HepG2 (cell line): ENCODE data around the gene STIM2. TPM values are rescaled to one million over a fixed set of nuclear protein-coding genes. Genes with fewer than 3 reads are reported as not detected.
A peak's percentile ranks its signal among the peaks of the same experiment; 100 is the strongest.

Source experiments
- ATF6 ChIP-seq: sonication (generic); formaldehyde crosslinking; conservative IDR thresholded peaks from 2 replicates; pipeline ENCODE4 v1.4.0; 2020; ENCODE audit warnings: missing genetic modification reagents
- HOMEZ ChIP-seq: IDR thresholded peaks from 2 replicates; pipeline ENCODE4 v1.6.1; 2016; ENCODE audit warnings: low read depth
- MATR3 ChIP-seq: sonication (generic); formaldehyde crosslinking; IDR thresholded peaks from 2 replicates; pipeline ENCODE4 v1.4.0; 2020; ENCODE audit warnings: missing genetic modification reagents
- ONECUT2 ChIP-seq: sonication (generic); formaldehyde crosslinking; IDR thresholded peaks from 2 replicates; pipeline ENCODE4 v1.4.0; 2020; ENCODE audit warnings: missing genetic modification reagents
- RFXAP ChIP-seq: sonication (generic); formaldehyde crosslinking; IDR thresholded peaks from 2 replicates; pipeline ENCODE4 v1.4.0; 2020; ENCODE audit warnings: missing genetic modification reagents, borderline replicate concordance
- RNF219 ChIP-seq: sonication (generic); formaldehyde crosslinking; IDR thresholded peaks from 2 replicates; pipeline ENCODE4 v1.5.0; 2020; ENCODE audit warnings: mild to moderate bottlenecking, missing genetic modification reagents
- U2AF2 ChIP-seq: fragments of 200-400 bp; formaldehyde crosslinking; IDR thresholded peaks from 2 replicates; pipeline ENCODE4 v1.6.1; 2017; ENCODE audit warnings: low read depth, mild to moderate bottlenecking, low read length
- ZBTB2 ChIP-seq: sonication (generic); formaldehyde crosslinking; IDR thresholded peaks from 2 replicates; pipeline ENCODE4 v1.8.0; 2022; ENCODE audit warnings: low read depth, missing genetic modification reagents
- ZNF136 ChIP-seq: sonication (generic); formaldehyde crosslinking; IDR thresholded peaks from 2 replicates; pipeline ENCODE4 v1.8.1; 2022; ENCODE audit warnings: low read depth, mild to moderate bottlenecking, moderate library complexity, missing genetic modification reagents
- ZNF24 ChIP-seq: fragments of 450-650 bp; IDR thresholded peaks from 2 replicates; pipeline ENCODE4 v1.6.1; 2017; ENCODE audit warnings: antibody characterized with exemption, mild to moderate bottlenecking
- ZNF337 ChIP-seq: sonication (generic); formaldehyde crosslinking; IDR thresholded peaks from 2 replicates; pipeline ENCODE4 v1.5.1; 2020; ENCODE audit warnings: missing genetic modification reagents, low read depth, mild to moderate bottlenecking, borderline replicate concordance
- ZNF501 ChIP-seq: sonication (generic); formaldehyde crosslinking; IDR thresholded peaks from 2 replicates; pipeline ENCODE4 v1.5.1; 2020; ENCODE audit warnings: mild to moderate bottlenecking, moderate library complexity, missing genetic modification reagents
- ZNF572 ChIP-seq: sonication (generic); formaldehyde crosslinking; IDR thresholded peaks from 2 replicates; pipeline ENCODE4 v1.5.1; 2020; ENCODE audit warnings: mild to moderate bottlenecking, missing genetic modification reagents
- ZNF746 ChIP-seq: sonication (generic); formaldehyde crosslinking; IDR thresholded peaks from 2 replicates; pipeline ENCODE4 v1.8.0; 2022; ENCODE audit warnings: mild to moderate bottlenecking, missing genetic modification reagents
- ZZZ3 ChIP-seq: sonication (generic); formaldehyde crosslinking; IDR thresholded peaks from 2 replicates; pipeline ENCODE4 v1.4.0; 2020; ENCODE audit warnings: missing genetic modification reagents, mild to moderate bottlenecking, borderline replicate concordance
- polyA plus RNA-seq, 8 experiments: library from polyadenylated mRNA; depleted of rRNA in 3 of 8; stranded (reverse) in 7 of 8; unstranded in 1 of 8; fragments of >200 nt; fragmentation: Illumina TruSeq in 4 of 8; extraction: Trizol in 4 of 8; gene quantifications; 2 replicates each; pipeline versions ENCODE4 v1.2.1 to v1.2.3, GENCODE V29; 2011 to 2016; ENCODE audit warnings: low read depth in 4 of 8, missing spikeins in 1 of 8, mixed read lengths in 1 of 8; ENCODE audit not compliant: insufficient read depth in 1 of 8
- total RNA-seq, 5 experiments: library from RNA; depleted of rRNA; stranded (reverse); fragments of >200 nt; fragmentation: Illumina TruSeq; extraction: Trizol; gene quantifications; 2 replicates each; pipeline ENCODE4 v1.2.3, GENCODE V29; 2016; ENCODE audit warnings: low read depth in 1 of 5
- TF ChIP-seq, protein P1 (sequence below): IDR thresholded peaks from 2 replicates; pipeline ENCODE4 v1.6.1; 2016; ENCODE audit warnings: control low read depth
- TF ChIP-seq, protein P2 (sequence below): sonication (generic); formaldehyde crosslinking; IDR thresholded peaks from 2 replicates; pipeline ENCODE4 v1.4.0; 2020; ENCODE audit warnings: mild to moderate bottlenecking, missing genetic modification reagents
- TF ChIP-seq, protein P3 (sequence below): IDR thresholded peaks from 2 replicates; pipeline ENCODE4 v1.6.1; 2016; ENCODE audit warnings: mild to moderate bottlenecking

Gene STIM2
- total and polyA plus RNA-seq, 2 of the 13 experiments (the other 11 are each of a cell fraction or from before 2014, with no cell fraction given), result 19.3 to 19.4 TPM

DNA sequence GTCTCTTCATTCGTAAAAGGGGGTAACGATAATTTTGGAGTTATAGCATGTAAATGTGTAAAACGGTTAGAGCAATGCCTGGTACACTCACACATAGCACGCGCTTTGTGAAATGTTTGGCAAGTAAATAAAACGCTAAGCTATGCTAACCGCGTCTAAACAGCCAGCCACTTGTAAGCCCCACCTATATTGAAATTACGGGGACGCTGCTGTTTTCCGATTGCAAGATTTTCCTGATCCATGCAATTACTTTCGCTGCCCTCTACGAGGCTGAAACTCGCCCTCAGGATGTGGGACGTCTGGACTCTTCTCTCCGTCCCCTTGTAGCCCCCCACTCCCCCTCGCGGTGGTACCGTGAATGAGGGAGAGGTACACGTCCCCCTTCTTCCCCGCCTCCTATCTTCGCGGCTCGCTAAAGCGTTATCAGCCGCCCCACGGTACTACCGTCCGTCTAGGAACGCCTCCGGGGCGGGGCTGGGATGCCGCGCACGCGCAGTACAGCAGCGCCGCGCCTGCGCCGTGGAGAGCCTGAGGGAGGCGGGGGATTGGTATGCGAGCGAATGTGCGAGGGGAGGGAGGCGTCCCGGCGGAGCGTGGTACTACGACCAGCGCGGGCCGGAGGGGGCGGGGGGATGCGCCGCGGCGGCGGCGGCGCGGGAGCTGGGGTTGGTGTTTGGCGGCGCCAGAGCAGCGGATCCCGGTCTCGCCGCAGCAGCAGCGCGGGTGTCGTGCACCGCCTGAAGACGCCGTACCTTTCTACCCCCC lies at the start of gene STIM2 (continued):
- peak; percentile 87 for TF ChIP-seq ZBTB2 (CRISPR knock-in tag)
- no peak for TF ChIP-seq U2AF2
- TF ChIP-seq, protein P1, sequence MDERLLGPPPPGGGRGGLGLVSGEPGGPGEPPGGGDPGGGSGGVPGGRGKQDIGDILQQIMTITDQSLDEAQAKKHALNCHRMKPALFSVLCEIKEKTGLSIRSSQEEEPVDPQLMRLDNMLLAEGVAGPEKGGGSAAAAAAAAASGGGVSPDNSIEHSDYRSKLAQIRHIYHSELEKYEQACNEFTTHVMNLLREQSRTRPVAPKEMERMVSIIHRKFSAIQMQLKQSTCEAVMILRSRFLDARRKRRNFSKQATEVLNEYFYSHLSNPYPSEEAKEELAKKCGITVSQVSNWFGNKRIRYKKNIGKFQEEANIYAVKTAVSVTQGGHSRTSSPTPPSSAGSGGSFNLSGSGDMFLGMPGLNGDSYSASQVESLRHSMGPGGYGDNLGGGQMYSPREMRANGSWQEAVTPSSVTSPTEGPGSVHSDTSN (CRISPR knock-in tag), result 0 out of 2 replicates have a peak, but pooled peaks have one; percentile 33
- TF ChIP-seq RFXAP (CRISPR knock-in tag), result peak; percentile 26; the same call in 1 of the 2 replicates
- peak; percentile 45; the same call in 1 of the 2 replicates for TF ChIP-seq HOMEZ (CRISPR knock-in tag)
- peak; percentile 25; the same call in 1 of the 2 replicates for TF ChIP-seq ZNF136 (CRISPR knock-in tag)
- TF ChIP-seq ZNF572 (CRISPR knock-in tag), result no peak
- TF ChIP-seq ZNF746 (CRISPR knock-in tag), result no peak; the same call in 1 of the 2 replicates
- TF ChIP-seq, protein P2, sequence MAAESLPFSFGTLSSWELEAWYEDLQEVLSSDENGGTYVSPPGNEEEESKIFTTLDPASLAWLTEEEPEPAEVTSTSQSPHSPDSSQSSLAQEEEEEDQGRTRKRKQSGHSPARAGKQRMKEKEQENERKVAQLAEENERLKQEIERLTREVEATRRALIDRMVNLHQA (CRISPR knock-in tag), result no peak
- TF ChIP-seq RNF219 (CRISPR knock-in tag), result no peak
- TF ChIP-seq ZNF24, result no peak
- TF ChIP-seq ZZZ3 (CRISPR knock-in tag), result no peak; the same call in 1 of the 2 replicates
- TF ChIP-seq ONECUT2, result no peak
- no peak for TF ChIP-seq ZNF337 (CRISPR knock-in tag)
- TF ChIP-seq, protein P3, sequence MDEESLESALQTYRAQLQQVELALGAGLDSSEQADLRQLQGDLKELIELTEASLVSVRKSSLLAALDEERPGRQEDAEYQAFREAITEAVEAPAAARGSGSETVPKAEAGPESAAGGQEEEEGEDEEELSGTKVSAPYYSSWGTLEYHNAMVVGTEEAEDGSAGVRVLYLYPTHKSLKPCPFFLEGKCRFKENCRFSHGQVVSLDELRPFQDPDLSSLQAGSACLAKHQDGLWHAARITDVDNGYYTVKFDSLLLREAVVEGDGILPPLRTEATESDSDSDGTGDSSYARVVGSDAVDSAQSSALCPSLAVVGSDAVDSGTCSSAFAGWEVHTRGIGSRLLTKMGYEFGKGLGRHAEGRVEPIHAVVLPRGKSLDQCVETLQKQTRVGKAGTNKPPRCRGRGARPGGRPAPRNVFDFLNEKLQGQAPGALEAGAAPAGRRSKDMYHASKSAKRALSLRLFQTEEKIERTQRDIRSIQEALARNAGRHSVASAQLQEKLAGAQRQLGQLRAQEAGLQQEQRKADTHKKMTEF (CRISPR knock-in tag), result no peak; the same call in 1 of the 2 replicates
- TF ChIP-seq ZNF501 (CRISPR knock-in tag), result peak; percentile 59; the same call in 1 of the 2 replicates
- no peak for TF ChIP-seq MATR3 (CRISPR knock-in tag)
- no peak for TF ChIP-seq ATF6 (CRISPR knock-in tag)
